GM19193 (cell line): Measurements from ENCODE around the gene BTNL2.

Source experiments
- POLR2A ChIP-seq: IDR thresholded peaks from 4 replicates; pipeline ENCODE4 v1.6.1; 2011; ENCODE audit not compliant: insufficient read depth, insufficient read length; ENCODE audit errors: extremely low read depth

The BTNL2 gene

DNA sequence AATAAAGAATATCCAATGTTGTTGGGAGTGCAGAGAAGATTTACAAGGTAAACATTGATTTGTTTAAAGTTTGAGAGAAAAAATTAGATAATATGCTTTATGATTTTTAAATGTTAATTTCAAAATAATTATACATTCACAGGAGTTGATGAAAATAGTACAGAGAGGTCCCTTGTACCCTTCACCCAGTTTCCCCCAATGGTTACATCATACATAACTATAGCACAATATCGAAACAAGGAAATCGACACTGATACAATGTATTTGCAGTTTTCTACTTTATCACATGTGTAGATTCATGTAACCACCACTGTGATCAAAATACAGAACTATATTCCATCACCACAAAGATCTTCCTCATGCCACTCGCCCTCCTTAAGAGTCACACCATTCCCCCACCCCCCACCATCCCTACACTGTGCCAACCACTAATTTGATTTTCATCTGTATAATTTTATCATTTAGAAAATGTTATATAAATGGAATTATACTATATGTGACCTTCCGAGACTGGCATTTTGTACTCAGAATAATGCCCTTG is 21.0 kb upstream of the BTNL2 start:
- TF ChIP-seq POLR2A = no peak

DNA sequence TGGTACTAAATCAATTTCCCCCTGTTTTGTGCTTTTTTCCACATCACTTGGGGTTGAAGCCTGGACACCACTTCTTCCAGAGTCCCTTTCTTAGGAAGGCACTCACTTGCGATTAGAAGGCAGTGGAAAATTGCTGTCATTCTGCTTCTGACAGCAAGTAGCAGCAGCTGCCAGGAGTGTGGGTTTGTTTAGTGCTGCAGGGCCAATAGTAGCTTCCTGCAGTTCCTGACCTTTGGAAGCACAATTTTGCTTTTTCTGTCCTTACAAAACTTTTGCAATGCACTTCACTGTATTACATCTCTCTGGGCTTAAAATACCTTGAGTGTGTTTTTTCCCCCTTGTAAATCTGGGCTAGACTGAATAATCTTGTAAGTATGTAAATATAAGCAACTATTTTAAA is 20.2 kb upstream of the BTNL2 start:
- TF ChIP-seq POLR2A = no peak

DNA sequence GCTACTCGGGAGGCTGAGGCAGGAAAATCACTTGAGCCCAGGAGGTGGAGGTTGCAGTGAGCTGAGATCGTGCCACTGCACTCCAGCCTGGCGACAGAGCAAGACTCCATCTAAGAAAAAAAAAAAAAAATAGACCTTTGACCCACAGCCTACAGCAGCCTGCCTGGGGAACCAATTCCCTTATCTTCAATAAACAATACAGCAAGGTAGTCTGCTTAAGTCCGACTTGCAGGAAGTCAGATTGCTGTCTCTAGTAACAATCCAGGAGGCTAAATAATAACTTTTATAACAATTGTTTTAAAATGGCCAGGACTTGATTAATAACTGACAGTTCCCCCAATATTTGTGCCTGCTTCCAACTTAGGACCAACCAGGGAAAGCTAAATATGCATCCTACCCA is 19.4 kb upstream of the BTNL2 start:
- no peak for TF ChIP-seq POLR2A

DNA sequence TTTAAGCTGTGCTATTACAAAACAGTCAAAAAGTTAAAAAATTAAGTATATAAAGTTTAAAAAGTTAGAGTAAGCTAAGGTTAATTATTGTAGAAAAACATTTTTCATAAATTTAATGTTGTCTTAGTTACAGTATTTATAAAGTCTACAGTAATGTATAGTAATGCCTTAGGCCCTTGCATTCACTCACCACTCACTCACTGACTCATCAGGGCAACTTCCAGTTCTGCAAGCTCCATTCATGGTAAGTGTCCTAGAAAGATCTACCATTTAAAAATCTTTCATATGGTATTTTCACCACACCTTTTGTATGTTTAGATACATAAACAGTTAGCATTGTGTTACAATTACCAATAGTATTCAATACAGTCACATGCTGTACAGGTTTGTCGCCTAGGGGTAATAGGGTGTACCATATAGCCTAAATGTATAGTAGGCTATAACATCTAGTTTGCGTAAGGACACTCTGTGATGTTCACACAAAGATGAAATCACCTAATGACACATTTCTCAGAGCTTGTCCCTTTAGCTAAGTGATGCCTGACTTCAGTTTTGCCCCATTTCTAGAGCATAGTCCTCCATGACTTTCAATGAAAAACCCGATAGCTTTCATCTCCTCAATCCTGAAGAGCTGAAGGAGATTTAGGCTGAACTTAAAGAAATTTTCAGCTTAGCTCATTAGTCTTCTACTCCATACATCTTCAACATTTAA is 17.8 kb upstream of the BTNL2 start:
- no peak for TF ChIP-seq POLR2A

DNA sequence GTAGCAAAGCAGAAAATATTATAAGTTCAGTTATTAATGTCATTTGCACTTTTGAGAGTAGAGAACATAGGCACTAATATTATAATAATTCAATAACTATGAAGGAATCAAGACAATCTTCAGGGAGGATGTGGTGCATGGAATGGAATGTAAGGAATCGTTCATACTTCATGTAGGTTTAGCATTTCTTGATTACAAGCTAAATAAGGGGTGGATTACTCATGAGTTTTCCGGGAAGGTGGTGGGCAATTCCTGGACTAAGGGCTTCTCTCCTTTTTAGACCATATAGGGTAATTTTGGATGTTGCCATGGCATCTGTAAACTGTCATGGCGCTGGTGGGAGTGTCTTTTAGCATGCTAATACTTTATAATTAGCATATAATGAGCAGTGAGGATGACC is 9.1 kb upstream of the BTNL2 start:
- no peak for TF ChIP-seq POLR2A

DNA sequence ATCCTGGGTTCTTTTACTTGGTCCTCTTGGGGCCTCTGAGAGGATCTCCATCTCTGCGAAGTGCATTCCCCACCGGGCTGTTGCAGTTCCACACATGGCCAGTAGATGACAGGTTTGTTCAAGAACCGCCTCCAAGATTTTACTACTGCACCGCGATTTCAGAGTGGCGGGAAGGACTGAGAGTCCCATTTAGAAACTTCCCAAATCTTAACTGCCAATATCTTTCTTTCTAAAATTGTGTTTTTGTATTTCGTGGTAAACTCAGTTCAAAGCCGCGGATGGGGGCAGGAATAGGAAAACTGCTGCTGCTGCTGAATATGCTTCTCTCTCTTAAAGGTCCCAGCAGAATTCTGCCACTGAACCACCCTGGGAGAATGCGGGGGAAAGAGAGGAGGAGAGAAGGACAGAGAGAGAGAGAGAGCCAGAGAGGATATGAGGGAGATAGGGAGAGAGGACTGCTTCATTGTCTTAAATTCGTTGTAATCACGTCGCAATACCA is 8.6 kb upstream of the BTNL2 start:
- TF ChIP-seq POLR2A = no peak

DNA sequence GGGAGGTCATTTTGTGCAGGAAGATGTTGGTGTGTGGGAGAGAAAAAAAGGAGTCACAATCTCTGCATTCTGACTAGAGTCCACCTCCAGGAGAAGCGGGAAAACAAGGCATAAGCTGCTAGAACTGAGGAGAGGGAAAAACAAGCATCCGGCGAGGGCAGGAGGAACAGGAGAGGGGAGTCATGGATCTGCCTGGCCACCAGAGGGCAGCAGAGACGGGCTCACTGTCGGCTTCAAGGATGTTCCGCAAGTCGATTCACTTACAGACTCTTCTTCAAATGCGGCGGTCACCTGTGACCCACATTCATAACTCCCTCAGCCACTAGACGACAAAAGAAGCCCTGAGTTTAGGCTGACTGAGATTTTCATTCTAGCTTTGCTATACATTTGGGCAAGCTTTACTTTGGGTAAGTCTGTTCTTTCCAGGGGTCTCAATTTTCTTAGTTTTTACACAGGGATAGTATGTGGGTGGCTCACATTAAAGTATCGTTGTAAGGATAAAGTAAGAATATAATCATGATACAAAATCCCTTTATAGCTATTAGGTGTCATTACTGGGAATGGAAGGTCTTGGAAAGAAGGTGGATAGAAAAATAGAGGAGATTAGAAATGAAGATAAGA is 6.6 kb upstream of the BTNL2 start:
- no peak for TF ChIP-seq POLR2A

DNA sequence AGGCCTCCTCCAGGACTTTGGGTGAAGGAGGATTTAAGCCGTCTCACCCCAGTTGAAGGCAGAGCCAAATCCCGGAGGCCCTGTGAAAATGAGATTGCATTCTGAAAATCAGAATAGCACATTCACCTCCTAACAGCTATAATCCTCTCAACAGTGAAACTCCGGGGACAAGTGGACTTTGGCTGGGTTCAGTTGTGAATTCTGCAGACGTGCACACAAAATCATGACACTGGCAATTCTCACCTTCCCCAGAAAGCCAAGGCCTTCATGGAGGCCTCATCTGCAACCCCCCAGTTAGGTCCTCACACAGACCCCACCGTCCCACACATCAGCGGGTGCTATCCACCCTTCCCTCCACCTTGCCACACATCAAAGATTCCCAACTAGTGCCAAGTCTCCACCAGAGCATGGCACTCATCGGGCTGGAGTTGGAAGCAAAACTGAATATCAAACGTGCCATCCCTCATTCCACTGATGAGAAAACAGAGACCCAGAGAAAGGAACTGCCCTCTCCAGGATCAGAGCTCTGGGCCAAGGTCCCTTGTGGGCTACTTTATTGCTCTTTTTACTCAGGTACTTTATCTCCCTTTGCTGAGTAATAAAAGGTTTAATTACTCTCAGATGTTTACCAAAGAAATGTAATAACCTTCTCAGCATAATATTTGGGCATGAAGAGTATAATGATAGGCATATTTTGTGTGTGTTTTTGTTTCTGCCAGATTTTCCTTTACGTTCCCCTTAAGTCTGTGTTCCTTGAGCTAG is 4.8 kb upstream of the BTNL2 start:
- no peak for TF ChIP-seq POLR2A

DNA sequence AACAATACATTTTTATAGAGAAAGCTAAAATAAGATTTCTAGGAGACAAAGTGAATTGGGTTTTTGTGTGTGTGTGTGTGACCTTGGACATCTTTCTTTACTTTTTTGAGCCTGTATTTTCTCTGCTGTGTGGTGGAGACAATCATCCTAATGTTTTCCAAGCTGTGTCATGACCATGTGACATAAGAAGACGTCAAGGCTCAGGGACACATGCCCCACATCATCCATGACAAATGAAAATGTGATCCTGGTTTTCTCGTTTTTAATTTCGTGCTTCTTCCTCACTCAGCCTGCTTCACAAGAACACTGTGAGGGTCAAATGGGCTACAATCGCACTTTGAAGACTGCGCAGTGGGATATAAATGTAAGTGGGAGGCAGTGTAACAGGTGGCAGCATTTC is 3.9 kb upstream of the BTNL2 start:
- TF ChIP-seq POLR2A = no peak

DNA sequence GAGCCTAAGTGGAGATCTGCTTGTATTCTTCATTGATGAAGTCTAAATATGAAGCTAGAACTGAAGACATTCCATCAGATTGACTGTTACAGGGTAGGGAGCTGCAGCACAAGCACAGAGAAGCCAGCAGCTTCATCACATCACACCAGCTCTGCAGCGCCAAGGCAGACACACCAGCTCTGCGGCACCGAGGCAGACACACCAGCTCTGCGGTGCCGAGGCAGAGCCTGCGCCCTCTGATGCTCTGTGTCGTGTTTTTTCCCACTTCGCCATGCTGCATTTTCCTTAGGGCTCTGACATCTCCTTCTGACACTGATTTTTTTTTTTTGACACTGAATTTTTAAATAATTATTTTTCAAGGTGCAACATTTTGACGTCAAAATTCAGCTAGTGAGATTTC is 784 bp downstream of the BTNL2 start:
- TF ChIP-seq POLR2A = no peak

DNA sequence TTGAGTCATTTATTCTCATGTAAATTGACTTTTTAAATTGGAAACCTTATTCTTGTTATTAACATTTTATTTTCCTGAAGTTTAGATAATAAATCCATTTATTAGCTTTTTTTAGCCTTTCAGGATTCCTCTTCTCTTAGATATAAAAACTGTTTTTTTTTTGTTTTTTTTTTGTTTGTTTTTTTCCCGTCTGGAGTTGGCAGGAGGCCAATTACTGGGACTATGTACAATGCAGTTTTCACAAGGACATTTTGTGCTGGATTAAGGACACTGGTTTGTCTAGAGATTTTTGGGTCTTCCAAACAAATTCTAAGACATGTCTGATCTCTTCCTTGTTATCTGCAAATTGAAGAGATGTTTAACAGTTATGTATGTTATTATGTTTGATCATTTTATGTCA is 1.3 kb downstream of the BTNL2 start:
- no peak for TF ChIP-seq POLR2A

DNA sequence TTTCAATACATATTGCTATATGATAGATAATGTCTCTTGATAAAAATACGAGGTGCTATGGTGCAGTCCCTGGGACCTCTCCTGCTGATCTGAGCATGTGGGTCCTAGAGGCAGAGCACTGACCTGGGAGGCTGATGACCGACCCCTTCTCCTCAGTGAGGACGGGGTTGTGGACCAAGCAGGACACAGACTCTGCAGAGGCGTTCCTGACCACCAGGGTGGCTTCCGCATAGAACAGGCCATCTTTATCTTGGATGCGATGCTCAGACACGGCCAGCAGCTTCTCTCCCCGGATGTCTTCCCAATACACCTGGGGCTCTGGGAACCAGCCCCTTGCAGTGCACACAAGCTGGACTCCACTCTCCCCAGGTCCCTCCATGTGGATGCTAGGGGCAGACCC is 4.2 kb downstream of the BTNL2 start:
- no peak for TF ChIP-seq POLR2A

DNA sequence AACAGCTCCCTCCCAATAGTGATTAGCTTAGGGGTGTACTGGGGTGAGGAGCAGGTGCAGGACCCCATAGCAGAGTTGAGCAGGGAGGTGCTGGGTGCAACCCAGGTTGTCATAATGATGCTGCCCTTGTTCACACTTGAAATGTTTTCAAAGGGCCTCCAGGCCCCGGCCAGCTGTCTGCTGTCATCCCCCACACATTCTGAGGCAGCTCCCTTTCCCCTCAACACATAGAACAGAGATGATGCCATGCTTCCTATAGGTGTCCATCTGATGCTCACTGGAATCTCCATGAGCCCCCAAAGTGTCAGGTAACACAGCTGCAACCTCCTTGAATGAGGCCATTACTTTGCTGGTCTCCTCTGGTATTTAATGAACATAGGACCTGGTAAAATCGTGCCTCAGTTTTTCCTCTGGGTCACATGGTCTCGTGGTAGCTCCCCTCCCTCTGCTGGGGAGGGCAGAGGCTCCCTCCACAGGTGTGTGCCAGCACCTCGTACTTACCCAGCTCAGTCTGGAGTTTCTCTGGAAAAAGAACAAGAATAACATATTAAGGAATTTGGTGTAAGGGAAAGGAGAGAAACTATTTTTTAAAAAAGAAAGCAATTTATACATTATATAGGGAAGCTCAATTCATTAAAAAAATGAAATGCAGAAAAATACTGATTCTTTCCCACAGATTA is 5.6 kb downstream of the BTNL2 start:
- TF ChIP-seq POLR2A = no peak

DNA sequence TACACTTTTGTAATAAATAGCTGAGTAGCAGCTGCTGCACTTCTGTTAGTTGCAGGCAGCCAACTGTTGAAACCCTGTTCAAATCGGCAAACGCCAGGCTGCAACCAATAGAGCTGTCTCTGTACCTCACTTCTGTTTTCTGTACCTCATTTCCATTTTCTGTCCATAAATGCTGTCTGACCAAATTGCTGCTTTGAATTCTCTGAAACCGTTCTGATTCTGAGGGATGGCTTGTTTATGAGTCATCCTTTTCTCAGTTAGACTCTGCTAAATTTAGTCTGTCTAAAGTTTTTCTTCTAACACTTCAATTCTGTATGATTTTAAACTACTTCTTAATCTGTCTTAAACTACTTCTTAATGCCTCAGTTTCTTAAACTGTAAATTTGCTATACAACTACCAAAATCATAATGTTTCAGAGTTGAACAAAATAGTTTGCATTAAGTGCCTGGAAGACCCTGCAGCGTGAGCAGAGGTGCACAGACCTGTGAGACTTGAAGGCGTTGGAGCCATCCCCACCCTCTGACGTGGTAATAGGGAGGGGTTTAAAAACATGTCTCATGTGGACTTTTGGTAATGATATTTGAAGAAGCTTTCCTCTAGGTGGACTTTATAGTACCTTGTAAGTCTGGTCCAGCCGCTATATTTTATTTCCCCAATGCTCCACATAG is 9.6 kb downstream of the BTNL2 start:
- TF ChIP-seq POLR2A = no peak
